Peyer's patch (tissue), 4 donors: ENCODE data around the gene CD44.

ENCODE experiments used
- POLR2A ChIP-seq, 2 donors: fragments of 450-650 bp; IDR thresholded peaks; one replicate each; pipeline ENCODE4 v1.5.1; 2017; ENCODE audit warnings: antibody characterized with exemption in 2 of 2, mild to moderate bottlenecking in 2 of 2, moderate library complexity in 2 of 2
- TF ChIP-seq, protein P1 (sequence below), 6 experiments: fragments of 450-650 bp in 4 of 6; fragments of 200-600 bp in 2 of 6; sonication (generic) in 1 of 6; IDR thresholded peaks; one replicate each; pipeline ENCODE4 v1.5.1; 2017 to 2019; ENCODE audit warnings: antibody characterized with exemption in 6 of 6, mild to moderate bottlenecking in 3 of 6, moderate library complexity in 1 of 6

- TF ChIP-seq, protein P1, sequence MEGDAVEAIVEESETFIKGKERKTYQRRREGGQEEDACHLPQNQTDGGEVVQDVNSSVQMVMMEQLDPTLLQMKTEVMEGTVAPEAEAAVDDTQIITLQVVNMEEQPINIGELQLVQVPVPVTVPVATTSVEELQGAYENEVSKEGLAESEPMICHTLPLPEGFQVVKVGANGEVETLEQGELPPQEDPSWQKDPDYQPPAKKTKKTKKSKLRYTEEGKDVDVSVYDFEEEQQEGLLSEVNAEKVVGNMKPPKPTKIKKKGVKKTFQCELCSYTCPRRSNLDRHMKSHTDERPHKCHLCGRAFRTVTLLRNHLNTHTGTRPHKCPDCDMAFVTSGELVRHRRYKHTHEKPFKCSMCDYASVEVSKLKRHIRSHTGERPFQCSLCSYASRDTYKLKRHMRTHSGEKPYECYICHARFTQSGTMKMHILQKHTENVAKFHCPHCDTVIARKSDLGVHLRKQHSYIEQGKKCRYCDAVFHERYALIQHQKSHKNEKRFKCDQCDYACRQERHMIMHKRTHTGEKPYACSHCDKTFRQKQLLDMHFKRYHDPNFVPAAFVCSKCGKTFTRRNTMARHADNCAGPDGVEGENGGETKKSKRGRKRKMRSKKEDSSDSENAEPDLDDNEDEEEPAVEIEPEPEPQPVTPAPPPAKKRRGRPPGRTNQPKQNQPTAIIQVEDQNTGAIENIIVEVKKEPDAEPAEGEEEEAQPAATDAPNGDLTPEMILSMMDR (IDR thresholded peaks at IDR 0.05), result no peak
- TF ChIP-seq POLR2A (IDR thresholded peaks at IDR 0.05), result no peak
These were observed 21.4 kb downstream of the CD44 start for GRCh38 chr11:35160246-35160824.
